ENCODE results near the gene PLPP7.
"Not testable (repeated sequence)": the region's sequence is repeated elsewhere in the genome, so short reads cannot be mapped to it uniquely, and the experiment has no call there.

PLPP7 gene

DNA sequence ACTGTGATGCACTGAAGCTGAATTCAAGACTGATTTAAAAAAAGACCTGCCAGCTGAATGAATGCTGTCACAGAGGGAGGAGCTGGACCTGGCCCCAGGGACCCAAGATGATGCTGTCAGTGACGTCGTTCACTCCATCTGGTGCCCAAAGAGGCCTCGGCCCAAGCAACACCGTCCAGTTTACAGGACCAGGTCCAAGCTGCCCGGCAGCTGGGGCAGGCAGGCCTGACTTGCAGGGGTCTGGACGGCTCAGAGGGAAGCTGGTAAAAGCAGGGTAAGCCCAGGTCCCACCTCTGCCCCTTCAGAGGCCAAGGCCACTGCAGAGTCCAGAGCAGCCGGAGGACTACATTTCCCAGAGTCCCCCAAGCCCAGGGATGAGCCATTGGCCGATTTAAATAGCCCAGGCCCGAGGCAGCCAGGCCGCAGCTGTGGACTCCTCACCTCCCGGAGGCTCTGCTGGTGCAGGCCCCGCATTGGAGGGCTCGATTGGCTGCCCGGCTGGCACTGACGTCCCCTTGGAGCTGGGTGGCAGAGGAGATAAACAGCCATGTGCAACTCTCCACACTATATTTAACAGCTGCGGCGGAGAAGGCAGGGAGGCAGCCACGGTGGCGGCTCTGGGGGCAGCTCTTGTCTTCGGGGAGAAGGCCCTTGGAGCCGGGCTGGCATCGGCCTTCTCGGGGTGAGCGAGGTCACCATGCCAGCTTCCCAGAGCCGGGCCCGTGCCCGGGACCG, at the start of gene PLPP7:
PLPP7 (plus strand) TSS at position 423 of the 735 bp plus-strand sequence; CDS start at position 698, 275 bp downstream.
- DNase-seq: no peak

DNA sequence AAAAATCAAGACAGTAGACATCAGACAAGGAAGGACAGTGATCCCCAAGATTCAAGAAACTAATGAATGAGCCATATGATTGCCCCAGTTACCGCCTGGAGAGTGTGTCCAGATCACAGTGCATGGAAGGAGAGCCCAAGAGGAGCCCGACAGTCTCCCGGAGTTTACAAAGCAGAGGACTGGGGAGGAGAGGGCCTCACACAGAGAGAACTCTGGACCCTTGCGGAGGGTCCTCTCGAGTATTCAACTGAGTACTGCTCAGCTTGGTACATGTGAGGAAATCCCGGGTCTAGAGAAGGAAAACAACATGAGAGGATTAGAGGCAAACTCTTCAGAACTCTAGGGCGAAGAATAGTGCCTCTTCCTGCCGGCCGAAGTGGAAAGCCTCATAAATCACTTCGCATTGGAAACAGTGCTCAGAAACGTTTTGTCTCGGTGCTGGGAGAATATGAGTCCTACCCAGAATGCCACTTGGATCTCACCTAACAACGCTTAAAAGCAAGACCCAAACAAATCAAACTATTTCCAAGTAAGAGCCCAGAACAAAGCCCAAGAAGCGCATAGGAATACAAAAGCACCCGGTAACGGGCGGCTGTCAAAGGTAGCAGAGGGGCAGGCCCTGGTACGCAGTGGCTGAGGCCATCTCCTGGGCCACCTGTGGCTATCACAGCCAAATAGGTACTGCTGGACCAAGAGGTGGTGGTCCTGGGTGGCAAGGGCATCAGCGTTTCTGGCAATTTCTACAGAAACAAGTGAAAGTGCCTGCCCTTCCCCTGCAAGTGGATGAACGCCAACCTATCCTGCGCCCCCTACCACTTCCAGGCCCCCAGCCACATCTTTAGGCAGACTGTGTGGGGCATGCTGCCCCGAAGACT, 49.2 kb upstream of the PLPP7 start:
- no peak for DNase-seq

DNA sequence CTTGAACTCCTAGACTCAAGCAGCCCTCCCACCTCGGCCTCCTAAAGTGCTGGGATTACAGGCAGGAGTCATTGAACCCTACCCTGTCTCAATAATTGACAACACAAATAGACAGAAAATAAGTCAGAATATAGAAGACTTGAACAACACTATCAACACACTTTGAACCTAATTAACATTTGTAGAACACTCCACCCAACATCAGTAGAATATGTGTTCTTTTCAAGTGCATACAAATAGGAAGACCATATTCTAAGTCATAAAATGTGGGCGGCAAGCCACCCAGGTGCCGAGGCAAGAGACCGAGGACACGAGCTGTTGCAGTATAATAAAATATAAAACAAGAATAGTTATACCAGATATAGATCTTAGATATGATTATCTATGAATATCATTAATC, 45.2 kb upstream of the PLPP7 start:
- DNase-seq: not testable (repeated sequence)

DNA sequence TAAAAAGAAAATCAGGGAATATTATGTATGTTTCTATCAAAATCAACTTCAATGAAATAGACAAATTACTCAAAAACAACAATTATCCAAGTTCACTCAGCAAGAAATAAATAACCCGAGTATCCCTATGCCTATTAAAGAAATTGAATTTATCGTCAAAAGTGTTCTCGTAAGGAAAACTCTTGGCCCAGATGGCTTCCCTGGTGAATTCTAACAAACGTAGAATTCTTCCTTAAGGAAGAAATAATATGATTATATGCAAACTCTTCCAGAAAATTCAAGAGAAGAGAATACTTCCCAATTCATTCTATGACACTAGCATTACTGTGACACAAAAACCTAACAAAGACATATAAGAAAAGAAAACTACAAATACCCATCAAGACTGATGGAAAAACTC, 42.9 kb upstream of the PLPP7 start:
- no peak for DNase-seq

DNA sequence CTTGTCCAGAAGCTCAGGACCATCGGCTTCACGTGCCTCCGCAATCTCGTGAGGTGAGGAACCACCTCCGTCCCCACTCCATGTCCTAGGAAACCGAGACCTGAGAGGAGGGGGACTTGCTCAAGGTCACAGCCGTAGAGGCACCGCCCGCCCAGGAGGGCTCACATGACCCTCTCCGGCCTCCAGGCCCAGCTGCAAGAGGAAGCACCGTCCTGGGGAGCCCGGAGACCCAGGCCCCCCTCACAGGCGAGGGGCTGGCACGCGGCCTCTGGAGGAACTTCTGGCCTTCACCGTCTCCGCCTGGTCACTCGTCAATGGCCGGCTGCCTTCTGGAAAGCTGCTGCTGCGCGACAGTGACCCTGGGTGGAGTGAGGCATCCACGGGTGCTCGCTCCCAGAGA, 37.4 kb upstream of the PLPP7 start:
- DNase-seq: no peak

DNA sequence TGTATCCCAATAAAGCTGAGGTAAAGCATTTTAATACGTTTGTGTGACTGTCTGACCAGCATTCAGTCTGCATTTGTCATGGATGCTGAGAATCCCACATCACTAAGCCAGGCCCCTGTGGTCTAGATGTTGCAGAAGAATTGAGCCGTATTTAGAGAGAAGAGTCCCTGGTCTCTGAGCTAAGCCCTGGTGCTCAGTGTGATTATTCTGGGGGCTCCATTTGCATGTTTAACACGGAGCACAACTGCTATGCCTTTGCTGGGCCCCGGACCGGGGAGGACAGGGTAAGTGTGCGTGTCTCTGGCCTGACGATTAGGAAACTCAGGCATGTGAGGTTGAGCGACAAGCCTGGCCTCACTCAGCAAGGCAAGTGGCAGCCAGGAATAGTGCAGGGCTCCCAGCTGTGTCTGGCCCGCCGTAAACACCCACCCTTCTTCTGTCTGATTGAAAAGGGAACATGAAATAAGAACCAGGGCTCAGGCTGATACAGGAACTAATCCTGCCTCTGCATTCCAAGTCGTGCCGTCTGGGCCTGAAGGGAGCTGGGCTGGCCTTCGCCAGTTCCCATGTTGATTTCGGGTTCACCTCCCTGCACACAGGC, 35.5 kb upstream of the PLPP7 start:
- no peak for DNase-seq

DNA sequence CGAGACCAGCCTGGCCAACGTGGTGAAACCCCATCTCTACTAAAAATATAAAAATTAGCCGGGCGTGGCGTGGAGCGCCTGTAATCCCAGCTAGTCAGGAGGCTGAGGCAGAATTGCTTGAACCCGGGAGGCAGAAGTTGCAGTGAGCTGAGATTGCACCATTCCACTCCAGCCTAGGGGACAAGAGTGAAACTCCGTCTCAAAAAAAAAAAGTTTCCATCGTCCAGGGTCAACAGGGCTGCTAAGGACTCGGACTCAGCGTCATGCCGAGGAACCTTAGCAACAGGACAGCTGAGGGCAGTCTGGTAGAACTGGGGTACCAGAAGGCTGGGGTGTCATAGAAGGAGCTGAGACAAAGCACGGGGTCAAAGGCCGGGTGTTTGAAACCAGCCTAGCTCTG, 34.9 kb upstream of the PLPP7 start:
- DNase-seq: no peak

DNA sequence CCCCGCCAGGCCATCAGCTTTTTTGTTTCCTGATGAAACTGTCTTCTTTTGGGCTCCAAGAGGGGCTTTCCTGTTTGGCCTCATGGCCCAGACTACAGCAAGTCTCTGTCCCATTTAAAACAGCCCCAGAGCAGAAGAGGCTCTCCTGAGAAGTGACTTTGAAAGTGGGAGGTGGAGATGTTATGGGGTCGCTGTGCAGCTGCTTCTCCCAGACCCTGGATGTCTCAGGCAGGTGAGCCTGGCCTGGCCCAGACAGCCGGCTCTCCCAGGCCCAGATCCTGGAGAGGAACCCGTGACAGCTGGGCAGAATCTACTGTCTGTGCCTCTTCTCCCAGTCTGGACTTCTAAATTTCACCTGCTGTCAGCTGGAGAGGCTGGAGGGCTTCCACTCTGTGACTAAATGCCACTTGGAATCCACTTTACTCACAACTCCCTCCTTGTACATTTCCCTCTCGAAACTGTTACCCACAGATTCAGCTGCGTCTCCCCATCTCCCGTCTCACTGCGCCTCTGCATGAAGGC, 33.8 kb upstream of the PLPP7 start:
- DNase-seq: no peak

DNA sequence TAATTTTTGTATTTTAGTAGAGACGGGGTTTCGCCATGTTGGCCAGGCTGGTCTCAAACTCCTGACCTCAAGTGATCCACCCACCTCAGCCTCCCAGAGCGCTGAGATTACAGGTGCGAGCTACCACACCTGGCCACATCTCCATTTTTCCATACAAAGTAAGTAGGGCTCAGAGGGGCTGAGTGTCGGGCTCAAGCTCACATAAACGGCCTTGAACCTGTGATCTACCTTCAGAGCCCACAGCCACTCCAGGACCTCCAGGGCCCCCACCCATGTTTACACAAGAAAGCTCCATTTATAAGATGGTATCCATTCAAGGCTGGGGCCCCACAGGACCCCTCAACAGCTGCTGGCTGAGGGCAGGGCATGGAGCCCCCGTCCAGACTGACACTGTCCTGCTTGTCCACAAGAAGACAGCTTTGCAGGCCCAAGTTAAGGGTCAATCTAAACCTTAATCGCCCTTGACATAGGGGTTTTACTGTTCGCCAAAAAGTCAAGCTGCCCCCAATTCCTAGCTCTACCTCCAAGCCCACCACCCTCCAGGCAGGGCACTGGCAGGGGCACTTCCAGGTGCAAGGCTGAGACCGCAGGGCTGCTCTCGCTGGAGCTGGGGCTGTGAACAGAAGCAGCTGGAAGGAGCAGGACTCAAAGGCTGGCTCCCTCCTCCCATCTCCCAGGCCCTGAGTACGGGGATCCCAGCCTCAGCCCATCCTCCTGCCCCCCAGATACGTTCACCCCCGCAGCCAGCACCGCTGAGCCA, 32.1 kb upstream of the PLPP7 start:
- DNase-seq: no peak

DNA sequence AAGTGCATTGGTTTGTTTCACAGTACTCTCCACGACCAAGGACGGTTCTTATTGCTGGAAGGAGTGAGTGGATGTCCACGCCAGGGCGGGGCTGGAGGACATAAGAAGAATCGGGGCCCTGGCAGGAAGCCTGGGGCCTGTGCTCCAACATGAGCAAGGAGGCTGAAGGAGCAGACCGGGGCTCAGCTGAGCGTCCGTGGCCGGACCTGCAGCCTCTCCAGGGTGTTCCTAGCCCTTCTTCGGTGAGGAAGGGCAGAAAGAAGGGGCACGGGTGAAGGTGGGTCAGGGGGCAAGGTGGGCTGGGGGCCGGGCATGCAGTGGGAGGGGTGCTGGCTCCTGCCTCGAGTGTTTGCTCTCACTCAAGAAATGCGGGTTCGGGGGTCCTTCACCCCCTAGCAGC, 31.3 kb upstream of the PLPP7 start:
- DNase-seq: no peak

DNA sequence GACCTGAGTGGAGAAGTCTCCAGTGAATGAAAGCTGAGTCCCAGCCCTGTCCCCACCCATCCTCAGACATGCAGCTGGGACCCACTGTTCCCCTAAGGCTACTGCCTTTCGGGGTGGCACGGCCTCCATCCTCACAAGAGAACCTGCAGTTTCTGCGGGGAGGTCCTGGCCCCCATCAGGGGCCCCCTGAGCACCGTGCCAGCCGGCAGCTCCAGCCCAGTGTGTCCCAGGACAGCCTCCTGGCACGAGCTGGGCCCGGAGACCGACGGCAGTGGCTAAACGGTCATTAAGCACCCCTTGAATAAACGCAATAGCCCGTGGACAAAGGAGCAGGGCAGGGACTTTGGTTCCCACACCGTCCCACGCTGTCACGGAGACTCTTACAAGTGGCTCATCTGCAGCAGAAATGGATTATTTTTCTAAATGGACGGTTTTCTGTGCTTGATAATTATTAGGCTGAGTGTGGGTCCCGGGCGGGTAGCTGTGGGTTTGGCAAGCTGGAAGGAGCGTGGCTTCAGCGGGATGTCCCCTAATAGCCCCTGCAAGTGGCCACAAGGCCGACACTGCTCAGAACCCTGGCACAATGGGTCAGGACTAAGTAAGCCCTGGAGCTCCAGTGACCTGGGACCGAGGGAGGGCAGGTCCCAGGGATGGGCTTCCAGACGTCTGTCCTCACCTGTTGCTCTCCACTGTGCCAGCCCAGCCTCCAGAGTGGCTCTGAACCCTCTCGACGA, 30.7 kb upstream of the PLPP7 start:
- no peak for DNase-seq

DNA sequence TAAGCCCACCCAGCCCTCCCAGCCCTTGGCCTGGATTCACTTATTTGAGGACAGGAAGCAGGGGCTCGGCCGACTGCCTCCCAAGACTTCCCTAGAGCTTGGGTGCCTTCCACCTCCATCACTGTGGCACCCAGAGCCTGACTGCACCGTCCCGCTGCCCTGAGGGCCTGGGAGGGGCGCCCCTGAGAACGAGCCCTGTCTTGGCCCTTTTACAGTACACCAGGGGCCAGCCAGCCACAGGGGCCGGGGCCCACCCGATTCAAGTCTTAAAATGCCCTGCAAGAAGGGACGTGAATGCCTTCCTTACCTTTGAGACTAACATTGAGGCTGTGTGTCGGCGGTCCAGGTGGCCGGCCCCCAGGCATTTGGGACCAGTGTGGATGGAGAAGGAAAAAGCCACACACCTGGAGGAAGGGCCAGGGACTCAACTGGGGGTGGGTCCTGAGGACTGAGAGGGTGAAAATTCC, 30.1 kb upstream of the PLPP7 start:
- DNase-seq: no peak

DNA sequence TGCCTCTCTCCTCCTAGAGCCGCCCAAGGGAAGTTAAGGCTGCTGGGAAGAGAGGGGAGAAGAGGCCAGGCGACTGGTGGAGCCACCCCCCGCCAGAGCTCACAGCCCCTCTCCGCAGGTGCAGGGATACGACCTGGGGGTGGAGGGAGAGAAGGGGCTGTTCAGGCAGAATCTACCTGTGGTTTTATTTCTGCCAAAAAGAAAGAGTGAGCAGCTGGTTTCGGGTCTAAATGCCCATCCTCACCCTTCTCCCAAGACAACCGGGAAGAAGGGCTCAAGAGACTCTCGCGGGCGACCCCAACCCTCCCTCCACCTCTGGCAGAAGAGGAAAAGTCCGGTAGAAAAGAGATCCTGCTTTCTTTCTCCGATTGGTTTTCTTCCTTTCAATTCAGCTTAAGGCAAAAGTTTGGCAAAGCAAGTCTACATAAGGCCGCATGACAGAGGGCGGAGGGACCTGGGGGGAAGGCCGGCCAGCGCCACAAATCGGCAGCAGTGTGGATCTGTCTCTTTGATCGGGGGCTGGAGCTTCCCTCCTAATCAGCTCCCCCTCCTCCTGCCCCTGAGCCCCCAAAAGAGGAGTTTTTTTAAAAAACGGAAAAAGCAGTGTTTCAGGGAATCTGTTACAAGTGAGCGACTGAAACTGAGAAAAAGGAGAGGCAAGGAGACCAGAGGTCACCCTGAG, 29.5 kb upstream of the PLPP7 start:
- no peak for DNase-seq

DNA sequence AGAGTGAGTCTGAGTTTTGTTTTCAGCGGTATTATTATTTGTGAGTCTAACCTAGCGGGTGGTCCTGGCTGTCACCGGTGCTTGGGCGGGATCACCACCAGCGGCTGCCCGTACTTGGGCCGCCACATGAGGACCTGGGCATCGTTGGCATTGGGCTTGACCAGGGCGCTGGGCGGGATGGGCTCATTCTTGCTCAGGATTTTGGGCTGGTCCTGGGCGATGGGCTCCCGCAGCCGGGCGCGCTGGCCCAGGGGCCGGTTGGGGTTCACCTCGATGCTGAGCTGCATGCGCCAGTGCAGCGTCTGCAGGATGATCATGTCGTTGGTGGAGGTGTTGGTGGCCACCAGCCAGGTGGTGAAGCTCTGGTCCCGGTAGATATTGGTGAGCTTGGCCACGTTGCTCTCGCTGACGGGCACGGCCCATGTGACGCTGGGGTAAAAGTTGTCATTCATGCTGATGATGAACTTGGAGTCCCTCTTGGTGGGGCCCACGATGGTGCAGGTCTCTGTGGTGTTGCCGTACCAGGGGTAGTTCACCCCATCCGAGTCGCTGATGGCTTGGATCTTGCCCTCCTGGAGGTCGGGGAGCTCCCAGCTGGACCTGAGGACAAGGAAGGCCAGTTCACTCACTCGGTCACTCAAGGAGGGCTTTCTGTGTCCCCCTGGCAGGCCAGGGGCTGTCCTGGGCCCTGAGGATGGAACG, 28.6 kb upstream of the PLPP7 start:
- no peak for DNase-seq

DNA sequence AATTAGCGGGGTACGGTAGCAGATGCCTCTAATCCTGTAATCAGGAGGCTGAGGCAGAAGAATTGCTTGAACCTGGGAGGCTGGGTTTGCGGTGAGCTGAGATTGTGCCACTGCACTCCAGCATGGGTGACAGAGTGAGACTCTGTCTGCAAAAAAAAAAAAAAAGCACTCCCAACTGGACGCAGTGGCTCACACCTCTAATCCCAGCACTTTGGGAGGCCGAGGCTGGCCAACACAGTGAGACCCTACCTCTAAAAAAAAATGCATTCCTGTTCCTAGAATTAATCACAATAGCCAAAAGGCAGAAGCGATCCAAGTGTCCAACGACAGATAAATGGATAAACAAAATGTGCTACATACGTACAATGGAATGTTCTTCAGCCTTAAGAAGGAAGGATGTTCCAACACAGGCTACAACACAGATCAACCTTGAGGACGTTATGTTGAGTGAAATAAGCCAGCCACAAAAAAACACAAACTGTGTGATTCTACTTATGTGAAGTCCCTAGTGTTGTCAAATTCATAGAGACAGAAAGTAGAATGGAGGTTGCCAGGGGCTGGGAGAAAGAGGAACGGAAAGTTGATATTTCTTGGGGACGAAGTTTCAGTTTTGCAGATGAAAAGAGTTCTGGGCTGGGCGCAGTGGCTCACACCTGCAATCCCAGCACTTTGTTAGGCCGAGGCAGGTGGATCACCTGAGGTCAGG, 27.0 kb upstream of the PLPP7 start:
- no peak for DNase-seq

DNA sequence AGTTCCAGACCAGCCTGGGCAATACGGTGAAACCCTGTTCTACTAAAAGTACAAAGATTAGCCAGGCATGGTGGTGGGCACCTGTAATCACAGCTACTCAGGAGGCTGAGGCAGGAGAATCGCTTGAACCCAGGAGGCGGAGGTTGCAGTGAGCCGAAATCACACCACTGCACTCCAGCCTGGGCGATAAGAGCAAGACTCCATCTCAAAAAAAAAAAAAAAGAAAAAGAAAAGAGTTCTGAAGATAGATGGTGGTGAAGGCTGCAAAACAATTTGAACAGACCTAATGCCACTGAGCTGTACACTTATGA, 26.5 kb upstream of the PLPP7 start:
- not testable (repeated sequence) for DNase-seq

DNA sequence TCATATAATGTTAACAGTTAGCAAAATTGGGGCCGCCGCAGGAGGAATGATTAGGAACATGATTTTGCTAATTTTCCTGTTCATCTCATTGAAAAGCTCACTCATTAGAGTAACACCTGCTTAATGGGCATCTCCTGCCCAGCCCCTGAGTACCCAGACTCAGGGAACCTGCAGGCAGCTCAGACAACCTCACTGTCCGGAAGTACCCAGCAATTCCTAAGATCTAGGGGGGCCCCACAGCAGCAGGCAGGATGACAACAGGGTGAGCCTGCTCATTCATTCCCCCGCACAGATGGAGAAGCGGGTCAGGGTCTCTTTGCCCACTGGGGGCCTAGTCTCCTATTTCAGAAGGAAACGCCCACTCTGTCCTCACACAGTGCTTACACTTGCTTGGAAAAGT, 25.8 kb upstream of the PLPP7 start:
- no peak for DNase-seq

DNA sequence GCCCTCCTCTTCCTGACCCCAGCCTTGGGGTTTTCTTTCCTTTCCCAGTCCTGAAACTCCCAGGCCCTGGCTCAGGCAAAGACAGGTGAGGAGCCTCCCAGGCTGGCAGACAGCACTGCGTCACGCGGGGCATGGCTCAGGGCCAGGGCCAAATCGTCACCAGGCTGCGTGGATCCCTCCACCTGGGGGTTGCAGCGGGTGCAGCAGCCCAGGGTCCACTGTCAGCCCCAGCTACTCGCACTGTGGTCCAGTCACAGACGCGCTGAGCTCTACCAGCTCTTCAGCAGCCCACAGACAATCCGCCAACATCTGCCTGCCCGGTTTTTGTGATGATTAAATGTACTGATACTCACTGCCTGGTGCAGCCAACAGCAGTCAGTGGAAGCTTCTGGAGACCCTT, 25.3 kb upstream of the PLPP7 start:
- no peak for DNase-seq

DNA sequence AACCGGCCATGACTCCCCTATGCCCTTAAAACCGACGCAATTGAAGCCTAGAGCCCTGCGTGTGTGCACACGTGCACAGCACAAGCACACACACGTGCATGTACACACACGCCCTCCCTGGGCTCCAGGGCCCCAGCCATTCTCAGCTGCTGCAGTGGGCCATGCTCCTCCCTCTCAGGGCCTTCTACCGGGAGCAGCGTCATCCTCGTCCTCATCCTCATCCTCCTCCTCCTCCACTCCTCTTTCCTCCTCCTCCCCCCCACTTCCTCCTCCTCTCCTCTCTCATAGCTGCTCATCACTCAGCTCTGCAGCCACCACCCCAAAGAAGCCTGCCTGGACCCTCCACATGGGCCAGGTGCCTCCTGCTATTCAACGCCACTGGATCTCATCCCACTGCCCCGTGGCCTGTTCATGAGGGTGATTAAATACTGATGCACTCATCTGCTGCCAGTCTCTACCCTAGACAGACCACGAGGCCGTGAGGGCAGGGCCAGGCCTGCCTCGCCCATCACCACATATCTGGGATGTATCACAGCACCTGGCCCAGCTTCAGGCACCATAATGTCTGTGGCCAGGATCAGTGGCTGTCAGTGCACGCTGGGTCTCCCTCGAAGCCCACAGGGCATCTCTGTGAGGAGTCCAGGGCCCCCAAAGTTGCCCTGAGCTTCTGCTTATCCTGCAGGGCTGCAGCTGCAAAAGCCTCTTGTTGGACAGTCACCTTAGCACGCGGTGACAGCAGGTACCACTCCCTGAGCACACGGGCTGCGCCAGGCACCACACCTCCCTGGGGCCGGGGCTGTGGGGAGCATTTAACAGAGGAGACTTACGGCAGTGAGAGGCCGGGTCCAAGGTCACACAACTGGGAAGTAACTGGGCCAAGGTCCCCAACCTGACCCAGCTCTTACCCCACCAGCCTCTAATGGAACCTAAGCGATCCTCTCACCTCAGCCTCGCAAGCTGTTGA, 23.0 kb upstream of the PLPP7 start:
- DNase-seq: no peak

All from amniotic stem cell (primary cell).